Tongue (tissue), 2 donors: Measurements from ENCODE around the gene HSPG2. TPM values are rescaled to one million over a fixed set of nuclear protein-coding genes. Genes with fewer than 3 reads are reported as not detected.

Source experiments
- DNase-seq: peaks from one replicate; pipeline ENCODE4 v3.0.0-alpha.2; 2015
- total RNA-seq: library from RNA; depleted of rRNA; stranded (reverse); fragments of >200 nt; gene quantifications from one replicate; pipeline ENCODE4 v1.2.3, GENCODE V29; 2014

The HSPG2 gene
- total RNA-seq, 1 donor from 2014 or later = 381 TPM

DNA sequence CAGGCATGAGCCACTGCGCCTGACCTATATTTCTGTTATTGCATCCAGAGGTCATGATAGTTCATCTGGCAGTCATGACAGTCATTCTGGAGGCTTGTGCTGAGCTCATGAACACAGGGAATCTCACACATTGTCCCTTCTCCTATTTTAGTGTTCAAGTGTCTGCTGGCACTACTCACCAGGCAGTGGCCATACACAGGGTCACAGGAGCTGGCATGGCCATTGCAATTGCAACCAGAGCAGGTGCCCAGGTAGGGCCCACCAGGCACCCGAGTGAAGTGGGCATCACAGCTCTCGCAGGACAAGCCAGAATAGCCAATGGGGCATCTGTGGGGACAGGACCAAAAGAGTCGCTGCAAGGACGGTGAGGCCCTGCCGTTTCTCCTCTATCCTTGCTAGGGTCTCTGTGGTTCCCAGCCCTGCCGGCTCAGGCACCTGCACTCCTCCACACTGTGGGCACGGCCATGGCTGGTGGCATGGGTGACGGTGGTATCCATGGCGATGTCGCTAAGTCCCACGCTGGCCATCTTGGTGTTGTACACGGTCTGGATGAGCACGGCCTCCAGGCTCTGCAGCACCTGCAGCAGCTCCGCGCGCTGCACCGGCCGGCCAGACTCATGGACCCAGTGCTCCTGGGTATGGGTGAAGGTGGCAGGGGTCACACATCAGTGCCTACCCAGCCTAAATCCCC, 57.0 kb downstream of the HSPG2 start:
- no peak for DNase-seq

DNA sequence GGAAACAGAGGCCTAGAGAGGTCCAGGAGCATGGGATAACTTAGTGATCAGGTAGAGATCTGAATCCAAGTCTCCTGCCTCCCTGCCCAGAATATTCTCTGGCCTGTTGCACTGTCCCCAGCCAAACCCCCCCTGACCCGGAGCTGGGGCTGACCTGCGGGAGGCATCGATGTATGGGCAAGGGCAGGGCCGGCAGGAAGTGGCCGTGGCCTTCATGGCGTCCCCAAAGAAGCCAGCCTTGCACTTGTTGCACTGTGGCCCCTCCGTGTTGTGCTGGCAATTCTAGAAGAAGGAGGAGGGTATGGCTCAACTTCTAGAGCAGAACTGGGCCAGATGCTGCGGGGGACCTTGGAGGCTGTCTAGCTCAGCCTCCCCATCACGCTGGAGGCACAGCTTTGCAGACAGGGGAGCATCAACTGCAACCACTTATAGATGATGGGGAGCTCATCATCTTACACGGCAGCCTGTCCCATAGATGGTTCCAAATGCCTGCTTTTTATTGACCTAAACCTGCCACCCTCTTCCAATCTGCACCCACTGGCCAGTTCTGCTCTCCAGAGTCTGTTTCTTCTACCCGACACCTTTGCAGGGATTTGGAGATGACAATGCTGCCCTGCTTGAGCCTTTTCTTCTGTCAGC, 58.2 kb downstream of the HSPG2 start:
- DNase-seq = no peak

DNA sequence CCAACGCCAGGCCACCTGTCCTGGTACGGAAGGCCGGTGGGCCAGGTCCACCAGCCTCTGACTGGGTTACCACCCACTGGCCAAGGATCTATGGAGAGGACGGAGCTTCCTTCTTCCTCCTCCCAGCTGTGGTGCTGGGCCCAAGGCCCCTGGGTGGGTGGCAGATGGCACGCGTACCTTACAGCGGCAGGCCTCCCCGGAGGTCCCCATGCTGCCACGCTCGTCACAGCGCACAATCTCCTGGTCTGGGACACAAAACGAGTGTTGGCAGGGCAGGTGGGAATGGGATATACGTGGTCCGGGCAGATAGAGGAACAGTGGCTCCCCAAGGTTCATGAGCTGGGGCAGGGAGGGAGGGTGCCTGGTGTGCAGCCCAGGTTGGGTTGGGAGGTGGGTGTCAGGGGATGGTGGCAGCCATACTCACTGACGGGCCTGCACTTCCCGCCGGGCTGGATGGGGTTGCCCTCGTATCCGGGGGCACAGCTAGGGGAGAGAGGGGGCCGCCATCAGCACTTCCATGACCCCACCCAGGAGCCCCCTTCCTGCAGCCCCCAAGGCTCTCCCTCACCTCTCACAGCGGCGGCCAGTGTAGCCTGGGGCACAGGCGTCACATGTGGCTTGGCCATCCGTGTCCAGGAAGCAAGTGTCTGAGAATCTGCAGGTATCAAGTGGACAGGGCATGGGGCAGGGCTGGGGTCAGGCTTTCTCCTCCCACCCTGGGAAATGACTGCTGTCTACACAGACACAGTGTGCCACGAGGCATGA, 58.9 kb downstream of the HSPG2 start:
- DNase-seq = no peak

DNA sequence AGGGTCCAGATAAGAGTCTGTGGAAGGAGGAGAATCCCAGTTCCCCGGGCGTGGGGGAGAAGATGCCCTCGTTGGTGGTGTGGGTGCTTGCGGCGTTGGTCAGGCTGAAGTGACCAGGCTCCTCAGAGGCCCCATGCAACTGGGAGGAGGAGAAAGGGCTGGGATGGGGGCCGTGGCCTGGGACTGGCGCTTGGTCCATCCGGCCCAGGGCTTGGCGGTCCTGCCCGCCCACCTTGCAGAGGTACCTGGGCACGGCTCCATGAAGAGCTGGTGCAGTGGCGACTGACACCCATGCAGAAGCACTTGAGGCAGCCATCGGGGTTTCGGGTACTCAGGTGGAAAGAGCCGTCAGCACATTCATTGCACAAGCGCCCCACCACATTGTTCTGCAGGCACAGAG, 60.8 kb downstream of the HSPG2 start:
- no peak for DNase-seq

DNA sequence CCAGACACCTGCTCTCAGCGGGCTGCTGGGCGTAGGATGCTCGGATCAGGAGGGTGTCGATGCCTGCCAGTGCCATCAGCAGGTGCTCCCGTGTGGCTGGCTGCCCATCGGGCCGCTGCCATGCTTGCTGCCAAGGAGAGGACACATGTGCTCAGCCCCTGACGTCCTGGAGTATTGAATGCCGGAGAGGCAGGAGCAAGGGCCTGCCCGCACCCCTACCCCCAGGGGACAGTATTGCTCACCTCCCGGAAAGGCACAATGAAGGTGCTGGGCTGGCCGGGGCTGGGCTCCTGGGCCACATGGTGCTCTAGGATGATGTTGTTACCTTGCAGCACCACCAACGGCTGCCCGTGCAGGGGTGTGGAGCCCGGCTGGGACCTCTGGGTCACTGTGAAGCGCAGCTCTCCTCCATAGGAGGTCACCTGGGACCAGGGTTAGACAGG, 61.5 kb downstream of the HSPG2 start:
- no peak for DNase-seq

DNA sequence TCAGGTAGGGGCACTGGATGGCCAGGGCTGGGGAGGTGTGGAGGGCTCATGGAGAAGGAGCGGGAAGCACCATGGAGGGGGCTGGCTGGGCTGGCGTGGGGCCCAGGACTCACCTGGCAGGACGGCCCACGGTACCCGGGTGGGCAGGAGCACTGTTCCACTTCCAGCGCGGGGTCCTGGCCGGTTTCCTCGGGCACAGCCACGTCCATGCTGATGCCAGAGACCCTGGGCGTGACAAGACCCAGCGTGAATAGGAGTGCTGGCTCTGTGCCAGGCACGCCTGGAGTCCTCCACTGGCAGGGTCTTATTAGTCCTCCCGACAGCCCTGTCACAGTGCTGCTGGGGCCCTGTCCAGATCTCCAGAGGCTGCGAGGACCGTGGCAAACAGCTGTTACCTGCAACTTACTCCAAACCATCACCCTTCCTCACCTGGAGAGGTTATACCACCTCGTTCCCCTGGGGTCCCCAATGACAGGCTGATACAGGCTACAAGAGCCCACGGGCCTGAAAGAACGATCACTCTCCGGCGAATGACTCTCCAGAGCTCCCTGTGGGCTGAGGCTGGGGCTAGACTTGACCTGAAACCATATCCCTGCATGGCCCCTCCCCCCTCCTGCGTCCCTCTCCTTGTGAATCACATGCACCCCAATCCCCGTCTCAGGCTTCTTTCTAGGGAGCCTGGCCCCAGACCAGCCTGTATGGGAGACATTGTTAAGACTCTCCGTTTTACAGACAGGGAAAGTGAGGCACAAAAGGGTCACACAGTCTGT, 62.1 kb downstream of the HSPG2 start:
- DNase-seq = no peak

DNA sequence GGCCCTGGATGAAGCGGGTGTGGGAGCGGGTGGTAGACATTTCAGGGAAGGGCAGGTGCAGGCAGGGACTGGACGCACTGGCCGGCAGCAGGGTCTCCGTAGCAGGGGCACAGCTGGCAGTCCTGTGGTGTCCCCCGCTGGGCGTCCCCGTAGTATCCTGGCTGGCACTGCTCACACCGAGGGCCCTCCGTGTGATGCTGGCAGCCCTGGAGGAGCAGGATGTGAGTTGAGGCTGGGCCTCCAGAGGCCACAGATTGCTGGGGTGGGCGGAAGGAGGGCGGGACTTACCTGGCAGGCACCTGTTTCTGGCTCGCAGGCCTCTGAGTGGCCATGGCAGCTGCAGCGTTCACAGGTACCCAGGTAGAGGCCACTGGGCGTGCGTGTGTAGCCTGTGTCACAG, 62.8 kb downstream of the HSPG2 start:
- DNase-seq = no peak

DNA sequence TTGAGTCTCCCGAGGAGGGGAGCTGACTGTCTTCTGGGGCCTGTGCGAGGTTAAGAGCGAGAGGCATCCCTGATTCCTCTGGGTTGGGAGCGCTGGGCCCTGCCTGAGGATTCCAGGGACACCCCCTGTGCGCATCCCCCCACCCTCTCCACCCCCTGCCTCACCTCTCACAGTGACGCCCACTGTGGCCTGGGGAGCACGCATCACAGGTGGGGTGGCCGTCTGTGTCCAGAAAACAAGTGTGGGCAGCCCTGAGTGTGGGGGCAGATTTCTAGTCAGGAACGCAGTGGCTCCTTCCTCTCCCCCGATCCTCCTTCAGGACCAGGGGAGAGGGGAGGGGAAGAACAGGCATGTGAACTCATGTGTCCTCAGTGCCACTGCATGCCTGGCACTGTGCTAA, 63.3 kb downstream of the HSPG2 start:
- DNase-seq = no peak

DNA sequence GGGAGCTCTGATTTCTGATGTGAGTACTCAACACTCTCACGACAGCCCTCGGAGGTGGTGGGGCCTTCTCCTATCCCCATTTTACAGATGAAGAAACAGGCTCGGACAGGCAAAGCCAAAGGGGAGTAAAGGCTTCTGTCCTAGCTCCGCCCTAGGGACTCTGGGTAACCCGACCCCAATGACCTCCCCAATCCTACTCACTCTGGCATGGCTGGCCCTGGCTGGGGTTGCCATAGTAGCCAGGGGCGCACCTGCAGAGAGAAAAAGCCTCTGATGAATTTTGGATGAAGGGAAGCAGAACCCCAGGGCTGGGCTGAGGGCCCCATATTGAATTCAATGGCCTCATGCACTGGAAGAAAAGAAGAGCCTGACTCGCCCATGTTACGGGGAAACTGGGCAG, 63.9 kb downstream of the HSPG2 start:
- no peak for DNase-seq

DNA sequence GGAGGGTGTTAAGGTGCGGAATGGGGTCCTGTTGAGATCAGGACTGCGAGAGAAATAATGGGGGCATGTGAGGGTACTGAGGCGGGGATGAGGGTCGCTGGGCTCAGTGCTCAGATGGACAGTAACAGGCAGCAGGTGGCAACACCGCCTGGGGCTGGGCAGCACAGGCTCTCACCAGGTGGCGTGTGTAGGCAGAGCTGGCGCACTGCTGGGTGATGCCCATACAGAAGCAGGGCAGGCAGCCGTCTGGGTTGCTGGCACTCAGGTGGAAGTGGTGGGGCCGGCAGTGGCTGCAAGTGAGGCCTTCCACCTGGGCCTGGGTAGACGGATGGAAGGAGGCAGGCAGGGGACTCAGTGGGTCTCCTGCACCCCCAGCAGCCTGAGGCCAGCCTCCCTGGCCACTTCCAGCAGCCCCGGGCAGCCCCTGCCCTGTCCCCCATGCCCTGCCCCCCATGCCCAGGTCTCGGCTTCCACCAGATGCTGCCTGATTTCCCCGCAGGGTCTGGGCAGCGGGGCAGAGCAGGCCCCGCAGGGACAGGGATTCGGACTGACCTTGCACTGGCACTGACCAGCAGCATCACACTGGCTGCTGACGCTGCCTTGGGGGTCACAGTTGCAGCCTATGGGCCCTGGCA, 64.5 kb downstream of the HSPG2 start:
- no peak for DNase-seq

DNA sequence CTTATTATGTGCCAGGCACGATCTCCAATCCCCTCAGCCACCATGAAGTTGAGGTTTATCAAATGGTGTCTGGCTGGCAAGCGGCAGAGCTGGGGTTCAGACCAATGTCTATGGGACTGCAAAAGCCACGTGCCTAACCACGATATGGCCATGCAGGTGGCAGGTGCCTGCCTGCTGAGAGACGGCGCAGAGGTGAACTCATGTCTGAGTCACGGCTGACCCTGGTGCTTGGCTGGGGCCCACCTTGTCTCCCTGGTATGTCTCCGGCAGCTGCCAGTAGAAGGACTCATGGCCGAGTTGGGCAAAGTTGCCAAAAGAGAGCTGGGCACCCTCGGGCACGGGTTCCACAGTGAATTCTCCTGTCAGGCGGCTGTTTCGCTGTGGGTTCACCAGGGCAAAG, 65.2 kb downstream of the HSPG2 start:
- DNase-seq = no peak

DNA sequence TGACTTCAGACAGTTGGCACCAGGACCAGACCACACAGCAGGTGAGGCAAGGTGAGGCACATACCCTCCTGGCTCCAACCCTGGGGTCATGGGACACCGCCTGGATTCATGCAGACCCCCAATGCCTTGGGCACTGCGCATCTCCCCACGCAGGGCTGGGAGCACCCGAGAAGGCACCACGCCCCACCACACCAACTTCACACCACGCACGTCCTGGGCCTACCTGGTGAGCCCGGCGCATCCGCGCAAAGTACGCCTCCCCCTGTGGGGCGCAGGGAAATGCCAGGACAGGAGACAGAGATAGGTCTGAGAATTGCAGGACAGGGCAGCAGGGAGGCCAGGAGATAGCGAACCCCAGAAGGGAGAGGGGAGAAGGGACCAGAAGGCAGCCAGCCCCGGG, 66.5 kb downstream of the HSPG2 start:
- no peak for DNase-seq

DNA sequence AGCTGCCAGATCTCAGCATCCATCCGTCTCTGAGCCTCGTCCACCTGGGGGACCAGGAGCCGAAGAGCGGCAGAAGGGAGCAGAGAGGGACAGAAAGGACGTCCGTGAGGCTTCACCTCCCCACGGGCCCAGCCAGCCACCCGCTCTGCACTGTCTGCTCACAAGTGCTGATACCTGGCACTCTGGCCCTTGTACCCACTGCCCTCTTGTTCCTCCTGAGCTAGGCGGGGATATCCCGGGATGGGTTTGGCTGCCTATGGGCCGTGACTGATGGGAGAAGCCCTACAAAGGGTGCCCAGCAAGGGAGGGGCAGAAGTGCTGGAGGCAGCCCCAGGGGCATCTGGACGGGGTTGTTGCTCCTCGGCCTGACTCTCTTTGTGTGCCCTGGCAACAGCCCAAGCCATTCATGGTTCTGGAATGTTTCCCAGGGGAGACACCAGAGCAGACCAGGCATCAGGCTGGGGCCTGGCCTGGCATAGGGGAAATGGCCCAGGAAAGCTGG, 67.4 kb downstream of the HSPG2 start:
- DNase-seq = peak; percentile 68

DNA sequence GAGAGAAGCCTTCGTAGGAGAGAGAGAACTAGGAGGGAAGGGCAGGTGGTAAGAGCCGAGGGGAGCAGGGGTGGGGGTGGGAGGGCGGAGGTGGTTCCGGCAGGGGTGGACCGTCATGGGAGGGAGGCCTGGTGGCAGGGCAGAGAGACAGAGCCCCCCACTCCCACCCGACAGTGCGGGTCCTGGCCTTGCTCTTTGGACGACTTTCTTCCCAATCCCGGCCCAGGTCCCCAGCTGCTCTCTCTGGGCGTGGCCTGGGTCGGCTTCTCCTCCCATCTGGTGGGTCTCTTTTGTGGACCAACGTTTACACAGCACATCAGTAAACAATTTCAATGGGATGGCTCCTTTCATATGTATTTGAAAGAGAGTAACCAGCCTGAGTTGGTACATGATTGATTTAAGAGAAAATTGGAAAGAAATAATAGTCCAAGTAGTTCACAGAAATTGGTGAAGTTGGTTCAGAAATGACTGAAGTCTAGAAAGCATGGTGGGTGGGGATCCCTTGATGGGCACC, 68.1 kb downstream of the HSPG2 start:
- DNase-seq = peak; percentile 18

DNA sequence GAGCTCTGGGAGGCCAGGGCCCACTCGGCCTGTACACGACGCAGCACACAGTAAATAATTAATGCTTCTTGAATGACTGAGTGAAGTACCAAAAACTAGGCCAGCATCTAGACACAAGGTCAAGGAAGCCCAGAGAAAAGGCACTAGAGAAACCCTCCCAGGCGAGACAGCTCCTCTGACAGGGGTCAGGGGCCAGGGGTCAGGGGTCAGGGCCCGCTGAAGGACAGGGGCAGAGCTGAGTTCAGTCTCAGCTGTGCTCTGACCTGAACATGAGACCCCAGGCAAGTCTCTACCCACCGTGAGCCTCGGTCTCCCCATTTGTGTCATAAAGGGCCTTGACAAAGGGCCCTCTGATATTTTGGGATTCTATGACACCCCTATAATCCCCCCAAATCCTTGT, 68.6 kb downstream of the HSPG2 start:
- no peak for DNase-seq

DNA sequence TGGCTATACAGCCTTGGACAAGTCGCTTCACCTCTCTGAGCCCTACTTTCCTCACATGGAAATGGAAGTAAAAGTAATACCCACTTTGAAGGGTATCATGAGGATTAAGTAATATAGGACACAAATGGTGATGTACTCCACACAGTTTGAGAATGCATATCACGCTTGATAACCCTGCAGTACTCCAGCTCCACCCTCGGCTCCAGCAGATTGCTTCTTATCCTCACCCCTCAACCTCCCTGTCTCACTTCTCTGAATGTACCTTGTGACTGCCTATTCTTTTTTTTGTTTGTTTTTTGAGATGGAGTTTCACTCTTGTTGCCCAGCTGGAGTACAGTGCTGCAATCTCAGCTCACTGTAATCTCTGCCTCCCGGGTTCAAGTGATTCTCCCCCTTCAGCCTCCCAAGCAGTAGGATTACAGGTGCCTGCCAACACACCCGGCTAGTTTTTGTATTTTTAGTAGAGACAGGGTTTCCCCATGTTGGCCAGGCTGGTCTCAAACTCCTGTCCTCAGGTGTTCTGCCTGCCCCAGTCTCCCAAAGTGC, 69.6 kb downstream of the HSPG2 start:
- no peak for DNase-seq

DNA sequence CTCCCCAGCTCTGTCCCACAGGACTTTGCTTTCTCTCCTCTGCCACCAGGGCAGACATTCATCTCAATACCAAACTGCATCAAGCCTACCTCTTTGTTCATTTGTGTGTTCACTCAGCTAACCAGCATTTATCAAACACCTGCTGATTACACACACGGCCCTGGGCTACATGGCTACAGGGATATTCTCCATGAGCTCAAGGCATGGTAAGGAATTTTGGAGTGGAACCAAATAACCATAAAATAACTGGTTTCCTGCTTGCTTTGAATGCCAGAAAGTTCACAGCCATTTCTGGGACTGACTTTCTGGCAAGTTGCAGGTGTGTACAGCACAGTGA, 70.4 kb downstream of the HSPG2 start:
- no peak for DNase-seq

DNA sequence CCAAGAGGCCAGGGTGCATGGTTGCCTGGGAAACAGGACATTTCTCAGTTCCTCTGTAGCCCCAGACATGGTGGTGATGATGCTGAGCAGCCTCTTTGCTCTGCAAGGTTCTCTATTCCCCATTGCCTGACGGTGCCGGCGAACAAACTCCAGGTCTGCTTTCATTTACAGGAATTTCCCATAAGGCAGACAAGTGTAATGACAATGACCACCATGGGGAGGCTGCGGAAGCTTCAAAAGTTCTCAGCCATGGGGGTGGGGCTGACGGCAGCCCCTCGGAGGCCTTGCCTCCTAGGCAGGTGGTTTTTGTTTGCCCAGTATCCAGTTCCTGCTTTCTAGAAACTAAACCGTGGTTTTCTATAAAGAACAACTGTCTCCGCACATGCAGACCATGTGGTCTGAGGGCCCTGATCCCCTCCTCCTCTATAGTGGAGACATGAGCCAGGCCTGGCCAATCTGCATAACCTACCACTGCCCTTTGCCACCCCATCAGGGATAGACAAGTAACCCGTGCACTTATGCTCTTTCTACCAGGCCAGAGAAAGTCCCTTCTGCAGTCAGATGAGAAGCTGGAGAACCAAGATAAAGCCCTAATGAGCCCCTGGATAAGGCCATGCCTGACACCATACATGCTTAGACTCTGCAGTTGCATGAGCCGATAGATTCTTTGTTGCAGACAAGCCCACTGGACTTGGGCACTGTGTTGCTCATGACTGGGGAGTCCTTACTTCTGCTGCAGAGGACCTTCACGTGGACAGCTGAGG, 71.0 kb downstream of the HSPG2 start:
- peak; percentile 42 for DNase-seq

DNA sequence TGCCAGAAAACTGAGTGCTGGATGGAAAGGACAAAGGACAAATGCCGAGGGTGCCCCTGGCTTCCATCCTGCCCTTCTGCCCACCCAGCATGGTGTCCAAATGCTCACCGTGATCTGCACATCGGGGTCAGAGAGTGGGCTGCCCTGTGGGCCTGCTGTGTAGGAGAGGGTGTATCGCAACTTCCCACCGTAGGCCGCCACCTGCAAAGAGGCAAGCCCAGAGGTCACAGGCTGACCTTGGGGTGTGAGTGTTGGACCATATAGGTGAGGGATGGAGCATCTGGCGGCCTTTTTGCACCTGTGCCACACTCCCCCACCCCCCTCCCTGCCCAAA, 71.5 kb downstream of the HSPG2 start:
- no peak for DNase-seq

DNA sequence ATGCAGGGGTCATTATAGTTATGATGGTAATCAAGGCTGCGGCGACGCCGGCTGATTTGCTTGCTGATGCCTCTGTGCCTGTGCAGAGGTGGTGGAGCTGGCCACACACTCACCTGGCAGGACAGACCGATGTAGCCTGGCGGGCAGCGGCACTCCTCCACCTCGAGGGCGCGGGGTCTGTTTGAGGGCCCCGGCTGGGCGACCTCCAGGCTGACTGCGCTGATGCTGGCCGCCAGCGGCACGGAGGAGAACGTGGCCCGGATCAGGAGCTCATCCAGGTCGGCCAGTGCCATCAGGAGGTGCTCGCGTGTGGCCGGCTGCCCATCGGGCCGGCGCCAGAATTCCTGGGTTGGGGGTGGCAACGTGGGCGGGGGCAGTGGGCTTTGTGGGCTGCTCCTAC, 72.4 kb downstream of the HSPG2 start:
- DNase-seq = no peak

DNA sequence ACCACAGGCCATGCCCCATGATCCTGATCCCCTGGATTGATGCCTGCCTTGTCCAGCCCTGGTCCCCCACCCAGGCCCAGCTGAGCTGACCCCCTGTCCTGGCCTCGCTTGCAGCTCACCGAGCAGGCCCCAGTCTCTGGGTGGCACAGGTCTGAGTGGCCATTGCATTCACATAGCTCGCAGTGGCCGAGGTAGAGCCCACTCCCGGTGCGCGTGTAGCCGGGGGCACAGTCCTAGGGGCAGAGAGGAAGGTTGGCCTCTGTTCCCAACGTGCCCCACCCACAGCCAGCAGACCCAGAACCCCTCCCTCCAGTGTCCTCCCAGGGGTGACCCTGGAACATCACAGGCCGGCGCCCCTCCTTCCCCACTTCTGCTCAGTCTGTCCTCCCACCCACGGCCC, 73.1 kb downstream of the HSPG2 start:
- no peak for DNase-seq
